PC-9 (cell line): ENCODE data around the gene NRARP.

Experiments
- EZH2 ChIP-seq: fragments of 200-600 bp; sonication (generic); IDR thresholded peaks from 2 replicates; pipeline ENCODE4 v1.8.0; 2017; ENCODE audit warnings: antibody characterized with exemption, low read depth
- TF ChIP-seq, protein P1 (sequence below): fragments of 200-600 bp; sonication (generic); conservative IDR thresholded peaks from 2 replicates; pipeline ENCODE4 v1.6.1; 2017; ENCODE audit warnings: mixed run types, antibody characterized with exemption, mild to moderate bottlenecking, moderate library complexity

DNA sequence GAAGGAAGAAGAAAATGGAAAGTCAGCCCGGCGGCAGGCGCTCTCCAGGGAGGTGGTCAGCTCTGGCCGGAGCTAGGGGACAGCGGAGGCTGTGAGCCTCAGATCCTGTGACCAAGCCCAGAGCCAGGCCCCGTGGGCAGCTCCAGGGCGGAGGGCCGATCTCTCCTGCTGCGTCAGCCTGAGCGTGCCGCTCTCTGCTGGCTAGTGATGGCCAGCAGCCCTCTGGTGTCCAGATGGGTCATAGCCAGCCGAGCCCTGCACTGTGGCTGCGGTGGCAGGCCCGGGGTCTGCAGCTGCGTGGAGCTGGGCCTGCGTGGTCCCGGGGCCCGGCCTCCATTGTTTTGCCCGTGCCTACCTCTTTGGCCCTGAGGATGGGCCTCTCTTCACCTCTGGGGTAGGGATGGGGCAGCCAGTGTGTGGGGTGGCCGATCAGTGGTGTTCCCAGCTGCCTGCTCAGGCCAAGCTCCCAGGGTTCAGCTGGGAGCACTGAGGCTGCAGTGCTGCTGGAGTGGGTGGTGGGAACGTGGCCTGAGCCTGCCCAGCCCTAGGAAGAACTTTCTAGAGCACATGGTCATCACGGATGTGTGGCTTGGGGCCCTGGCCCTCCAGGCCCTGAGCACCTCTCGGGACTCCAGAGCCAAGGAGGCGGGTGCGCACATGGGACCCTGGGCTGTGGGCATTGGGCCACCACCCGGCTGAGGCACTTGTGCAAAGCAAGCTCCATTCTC is 17.1 kb upstream of the NRARP start:
- no peak for TF ChIP-seq EZH2
- TF ChIP-seq, protein P1, sequence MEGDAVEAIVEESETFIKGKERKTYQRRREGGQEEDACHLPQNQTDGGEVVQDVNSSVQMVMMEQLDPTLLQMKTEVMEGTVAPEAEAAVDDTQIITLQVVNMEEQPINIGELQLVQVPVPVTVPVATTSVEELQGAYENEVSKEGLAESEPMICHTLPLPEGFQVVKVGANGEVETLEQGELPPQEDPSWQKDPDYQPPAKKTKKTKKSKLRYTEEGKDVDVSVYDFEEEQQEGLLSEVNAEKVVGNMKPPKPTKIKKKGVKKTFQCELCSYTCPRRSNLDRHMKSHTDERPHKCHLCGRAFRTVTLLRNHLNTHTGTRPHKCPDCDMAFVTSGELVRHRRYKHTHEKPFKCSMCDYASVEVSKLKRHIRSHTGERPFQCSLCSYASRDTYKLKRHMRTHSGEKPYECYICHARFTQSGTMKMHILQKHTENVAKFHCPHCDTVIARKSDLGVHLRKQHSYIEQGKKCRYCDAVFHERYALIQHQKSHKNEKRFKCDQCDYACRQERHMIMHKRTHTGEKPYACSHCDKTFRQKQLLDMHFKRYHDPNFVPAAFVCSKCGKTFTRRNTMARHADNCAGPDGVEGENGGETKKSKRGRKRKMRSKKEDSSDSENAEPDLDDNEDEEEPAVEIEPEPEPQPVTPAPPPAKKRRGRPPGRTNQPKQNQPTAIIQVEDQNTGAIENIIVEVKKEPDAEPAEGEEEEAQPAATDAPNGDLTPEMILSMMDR = peak; percentile 33; the same call in 1 of the 2 replicates
